ENCODE data around the gene PHLDA3.
A peak's percentile ranks its signal among the peaks of the same experiment; 100 is the strongest.

PHLDA3 gene

GRCh38 chr1:201507360-201507675 lies 38.3 kb upstream of the PHLDA3 start:
- peaks cover 40% of the 10 kb centered on the region for H3K4me1 ChIP-seq (ENCODE audit: insufficient read depth, poor library complexity, severe bottlenecking)
- peak overlapping the region; percentile 89 for H3K27ac ChIP-seq (ENCODE audit: poor library complexity, severe bottlenecking)
- no peaks in the 10 kb centered on the region for H3K9me3 ChIP-seq (ENCODE audit: severe bottlenecking)
- DNase-seq (ENCODE audit: low spot score) (no peak), ATAC-seq (ENCODE audit: low read depth) (no peak)
- peak overlapping the region; percentile 70 for H3K4me3 ChIP-seq (ENCODE audit: severe bottlenecking)
- no peak for TF ChIP-seq CTCF (IDR thresholded peaks at IDR 0.05; ENCODE audit: poor library complexity, severe bottlenecking)
- H3K27me3 ChIP-seq (ENCODE audit: insufficient read depth, poor library complexity, severe bottlenecking) = no peaks in the 10 kb centered on the region
- peaks cover 15% of the 10 kb centered on the region for H3K36me3 ChIP-seq (ENCODE audit: low read depth)

GRCh38 chr1:201506557-201507359 lies 37.8 kb upstream of the PHLDA3 start, which contains the start of gene CSRP1:
CSRP1 (minus strand) TSS chr1:201507123; CDS start chr1:201496303, 10,820 bp downstream.
- peak within 1 kb of the TSS; percentile 89 for H3K27ac ChIP-seq (ENCODE audit: poor library complexity, severe bottlenecking)
- TF ChIP-seq CTCF (IDR thresholded peaks at IDR 0.05; ENCODE audit: poor library complexity, severe bottlenecking) = peak; percentile 29

GRCh38 chr1:201506092-201506491 lies 37.1 kb upstream of the PHLDA3 start:
- DNase-seq (ENCODE audit: low spot score) (no peak), ATAC-seq (ENCODE audit: low read depth) (0 out of 3 replicates have a peak, but pooled peaks have one; percentile 3)
- Histone ChIP-seq H3K4me1 (ENCODE audit: insufficient read depth, poor library complexity, severe bottlenecking) (peaks cover 40% of the 10 kb centered on the region), H3K27ac (ENCODE audit: poor library complexity, severe bottlenecking) (peak overlapping the region; percentile 89), H3K36me3 (ENCODE audit: low read depth) (peaks cover 21% of the 10 kb centered on the region), H3K9me3 (ENCODE audit: severe bottlenecking) (no peaks in the 10 kb centered on the region), H3K4me3 (ENCODE audit: severe bottlenecking) (peak overlapping the region; percentile 70), H3K27me3 (ENCODE audit: insufficient read depth, poor library complexity, severe bottlenecking) (no peaks in the 10 kb centered on the region)
- no peak for TF ChIP-seq CTCF (IDR thresholded peaks at IDR 0.05; ENCODE audit: poor library complexity, severe bottlenecking)

More at GRCh38 chr1:201506557-201507359, 37.8 kb upstream of the PHLDA3 start, which contains the start of gene CSRP1:
- peaks cover 41% of the 10 kb centered on the region for H3K4me1 ChIP-seq (ENCODE audit: insufficient read depth, poor library complexity, severe bottlenecking)
- H3K27me3 ChIP-seq (ENCODE audit: insufficient read depth, poor library complexity, severe bottlenecking) = no peaks in the 10 kb centered on the region
- H3K9me3 ChIP-seq (ENCODE audit: severe bottlenecking) = no peaks in the 10 kb centered on the region
- peaks cover 15% of the 10 kb centered on the region for H3K36me3 ChIP-seq (ENCODE audit: low read depth)
- DNase-seq (ENCODE audit: low spot score) (peak; percentile 81), ATAC-seq (ENCODE audit: low read depth) (peak; percentile 65)
- peak within 1 kb of the TSS; percentile 70 for H3K4me3 ChIP-seq (ENCODE audit: severe bottlenecking)

GRCh38 chr1:201505503-201505890 lies 36.5 kb upstream of the PHLDA3 start:
- Histone ChIP-seq H3K27me3 (ENCODE audit: insufficient read depth, poor library complexity, severe bottlenecking) (no peaks in the 10 kb centered on the region), H3K36me3 (ENCODE audit: low read depth) (peaks cover 26% of the 10 kb centered on the region), H3K4me1 (ENCODE audit: insufficient read depth, poor library complexity, severe bottlenecking) (peaks cover 37% of the 10 kb centered on the region), H3K9me3 (ENCODE audit: severe bottlenecking) (no peaks in the 10 kb centered on the region), H3K27ac (ENCODE audit: poor library complexity, severe bottlenecking) (peak overlapping the region; percentile 89), H3K4me3 (ENCODE audit: severe bottlenecking) (peak overlapping the region; percentile 70)
- no peak for DNase-seq (ENCODE audit: low spot score)
- no peak for TF ChIP-seq CTCF (IDR thresholded peaks at IDR 0.05; ENCODE audit: poor library complexity, severe bottlenecking)
- peak; percentile 59 for ATAC-seq (ENCODE audit: low read depth)

Data from RWPE2 (cell line).